ENCODE data around the gene SAPCD2.

GRCh38 chr9:137037035-137037434 lies 33.3 kb downstream of the SAPCD2 start:
- TF ChIP-seq, protein P1, sequence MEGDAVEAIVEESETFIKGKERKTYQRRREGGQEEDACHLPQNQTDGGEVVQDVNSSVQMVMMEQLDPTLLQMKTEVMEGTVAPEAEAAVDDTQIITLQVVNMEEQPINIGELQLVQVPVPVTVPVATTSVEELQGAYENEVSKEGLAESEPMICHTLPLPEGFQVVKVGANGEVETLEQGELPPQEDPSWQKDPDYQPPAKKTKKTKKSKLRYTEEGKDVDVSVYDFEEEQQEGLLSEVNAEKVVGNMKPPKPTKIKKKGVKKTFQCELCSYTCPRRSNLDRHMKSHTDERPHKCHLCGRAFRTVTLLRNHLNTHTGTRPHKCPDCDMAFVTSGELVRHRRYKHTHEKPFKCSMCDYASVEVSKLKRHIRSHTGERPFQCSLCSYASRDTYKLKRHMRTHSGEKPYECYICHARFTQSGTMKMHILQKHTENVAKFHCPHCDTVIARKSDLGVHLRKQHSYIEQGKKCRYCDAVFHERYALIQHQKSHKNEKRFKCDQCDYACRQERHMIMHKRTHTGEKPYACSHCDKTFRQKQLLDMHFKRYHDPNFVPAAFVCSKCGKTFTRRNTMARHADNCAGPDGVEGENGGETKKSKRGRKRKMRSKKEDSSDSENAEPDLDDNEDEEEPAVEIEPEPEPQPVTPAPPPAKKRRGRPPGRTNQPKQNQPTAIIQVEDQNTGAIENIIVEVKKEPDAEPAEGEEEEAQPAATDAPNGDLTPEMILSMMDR (conservative IDR thresholded peaks at IDR 0.05; ENCODE audit: low read depth, low read length), result no peak
- no peak for TF ChIP-seq POLR2A (IDR thresholded peaks at IDR 0.05; ENCODE audit: low read depth, low read length)
- TF ChIP-seq BHLHE40 (IDR thresholded peaks at IDR 0.05; ENCODE audit: low read depth, low read length), result no peak
- no peak for TF ChIP-seq RCOR1 (IDR thresholded peaks at IDR 0.05; ENCODE audit: insufficient replicate concordance, low read length)
- TF ChIP-seq FOS (IDR thresholded peaks at IDR 0.05; ENCODE audit: low read depth, low read length), result no peak
- TF ChIP-seq MXI1 (IDR thresholded peaks at IDR 0.05; ENCODE audit: borderline replicate concordance, low read depth, low read length), result no peak
- no peak for TF ChIP-seq SMC3 (IDR thresholded peaks at IDR 0.05; ENCODE audit: low read depth, low read length)
- no peak for TF ChIP-seq MAFK (IDR thresholded peaks at IDR 0.05; ENCODE audit: low read depth, low read length)
- TF ChIP-seq, protein P2, sequence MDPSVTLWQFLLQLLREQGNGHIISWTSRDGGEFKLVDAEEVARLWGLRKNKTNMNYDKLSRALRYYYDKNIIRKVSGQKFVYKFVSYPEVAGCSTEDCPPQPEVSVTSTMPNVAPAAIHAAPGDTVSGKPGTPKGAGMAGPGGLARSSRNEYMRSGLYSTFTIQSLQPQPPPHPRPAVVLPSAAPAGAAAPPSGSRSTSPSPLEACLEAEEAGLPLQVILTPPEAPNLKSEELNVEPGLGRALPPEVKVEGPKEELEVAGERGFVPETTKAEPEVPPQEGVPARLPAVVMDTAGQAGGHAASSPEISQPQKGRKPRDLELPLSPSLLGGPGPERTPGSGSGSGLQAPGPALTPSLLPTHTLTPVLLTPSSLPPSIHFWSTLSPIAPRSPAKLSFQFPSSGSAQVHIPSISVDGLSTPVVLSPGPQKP (IDR thresholded peaks at IDR 0.05; ENCODE audit: borderline replicate concordance, low read depth, low read length), result no peak
- TF ChIP-seq CEBPB (IDR thresholded peaks at IDR 0.05; ENCODE audit: low read depth, low read length), result no peak
- TF ChIP-seq RAD21 (IDR thresholded peaks at IDR 0.05; ENCODE audit: low read length), result no peak
- TF ChIP-seq RFX5 (IDR thresholded peaks at IDR 0.05; ENCODE audit: low read depth, low read length), result no peak
